Skeletal muscle tissue (tissue), 4 donors: ENCODE results near the gene PRDM15. TPM values are rescaled to one million over a fixed set of nuclear protein-coding genes. Genes with fewer than 3 reads are reported as not detected.

Source experiments
- H3K27ac ChIP-seq: one replicate; pipeline ENCODE4 v1.7.0; 2013; ENCODE audit warnings: mild to moderate bottlenecking, low read depth, low read length, inconsistent platforms
- H3K27me3 ChIP-seq, 3 donors: one replicate each; pipeline ENCODE4 v1.7.0; 2013; ENCODE audit warnings: low read length in 3 of 3; ENCODE audit not compliant: control insufficient read depth in 3 of 3, insufficient read depth in 3 of 3
- H3K36me3 ChIP-seq, 3 donors: one replicate each; pipeline ENCODE4 v1.7.0; 2013; ENCODE audit warnings: low read length in 3 of 3; ENCODE audit not compliant: control insufficient read depth in 3 of 3, insufficient read depth in 3 of 3
- H3K4me1 ChIP-seq, 3 donors: one replicate each; pipeline ENCODE4 v1.7.0; 2013; ENCODE audit warnings: low read length in 3 of 3, mild to moderate bottlenecking in 3 of 3; ENCODE audit not compliant: control insufficient read depth in 3 of 3, insufficient read depth in 3 of 3
- H3K4me3 ChIP-seq, 3 donors: one replicate each; pipeline ENCODE4 v1.7.0; 2013; ENCODE audit warnings: low read length in 3 of 3
- H3K9ac ChIP-seq, 3 donors: one replicate each; pipeline ENCODE4 v1.7.0; 2013; ENCODE audit warnings: low read length in 3 of 3, mild to moderate bottlenecking in 3 of 3, moderate library complexity in 2 of 3, low read depth in 1 of 3
- H3K9me3 ChIP-seq, 3 donors: one replicate each; pipeline ENCODE4 v1.7.0; 2013; ENCODE audit warnings: low read length in 3 of 3; ENCODE audit not compliant: control insufficient read depth in 3 of 3
- total RNA-seq: library from RNA; depleted of rRNA; stranded (reverse); fragments of >200 nt; gene quantifications from one replicate; pipeline ENCODE4 v1.2.3, GENCODE V29; 2014
- donor health status: Osteomylitis.

Gene PRDM15
- total RNA-seq, 1 donor from 2014 or later: 2.6 TPM

DNA sequence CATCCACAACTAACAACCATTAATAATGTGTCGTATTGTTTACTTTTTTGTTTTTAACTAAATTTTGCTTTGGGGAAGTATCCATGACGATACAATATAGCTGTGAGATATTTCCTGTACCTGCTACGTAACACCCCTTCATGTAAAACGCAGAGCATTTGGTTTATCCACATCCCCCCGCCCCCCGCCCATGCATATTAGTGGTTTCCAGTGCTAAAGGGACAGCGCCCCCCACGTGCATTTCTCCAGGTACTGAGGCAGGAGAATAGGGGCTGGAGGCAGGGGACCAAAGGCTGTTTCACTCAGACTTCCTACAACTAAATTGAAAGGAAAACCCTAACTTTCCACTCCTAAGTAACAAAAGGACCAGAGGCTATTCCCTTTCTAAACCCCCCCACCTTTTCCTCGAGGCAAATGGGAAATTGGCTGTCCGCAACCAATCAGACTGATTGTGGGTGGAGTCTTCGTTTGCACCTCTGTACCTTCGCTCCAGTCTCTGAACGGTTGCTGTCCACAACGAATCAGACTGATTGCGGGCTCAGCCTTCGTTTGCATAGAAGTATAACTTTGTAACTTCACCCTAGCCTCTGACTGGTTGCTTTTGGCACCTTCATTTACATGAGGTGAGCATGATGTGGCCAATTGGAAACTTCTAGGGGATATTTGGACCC, 100.1 kb downstream of the PRDM15 start:
- Histone ChIP-seq H3K36me3 (no peaks in the 10 kb centered on the region), H3K27me3 (peaks cover 41 to 45% (median 42%) of the 10 kb centered on the region in 3 donors), H3K9ac (no peak overlapping the region), H3K27ac (no peak overlapping the region), H3K4me1 (peaks cover 0 to 2% (median 0%) of the 10 kb centered on the region in 3 donors), H3K4me3 (no peak overlapping the region), H3K9me3 (no peaks in the 10 kb centered on the region)

- peaks cover 36 to 40% (median 37%) of the 10 kb centered on the region in 3 donors for H3K27me3 ChIP-seq
- peaks cover 0 to 2% (median 0%) of the 10 kb centered on the region in 3 donors for H3K4me1 ChIP-seq
- H3K9me3 ChIP-seq: no peaks in the 10 kb centered on the region
- no peak overlapping the region for H3K4me3 ChIP-seq
- no peak overlapping the region for H3K9ac ChIP-seq
- H3K36me3 ChIP-seq: no peaks in the 10 kb centered on the region
- no peak overlapping the region for H3K27ac ChIP-seq
These were observed 101.0 kb downstream of the PRDM15 start for GRCh38 chr21:41777951-41778815.

DNA sequence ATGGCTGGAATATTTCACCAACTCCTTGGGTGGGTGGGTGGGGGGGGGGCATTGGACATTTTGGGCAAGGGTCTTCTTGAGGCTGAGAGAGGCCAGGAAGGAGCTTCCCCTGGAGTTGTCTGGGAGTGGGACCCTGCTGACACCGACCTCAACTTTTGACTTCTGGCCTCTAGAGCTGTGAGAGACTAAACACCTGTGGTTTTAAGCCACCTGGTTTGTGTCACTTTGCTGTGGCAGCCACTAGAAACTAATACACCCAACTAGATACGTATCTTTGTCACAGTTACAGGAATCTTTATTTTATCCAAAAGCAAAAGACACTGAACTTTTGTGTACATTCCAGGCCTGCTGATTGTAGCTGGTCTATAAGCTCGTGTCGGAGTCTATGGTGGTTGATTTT, 102.4 kb downstream of the PRDM15 start:
- Histone ChIP-seq H3K27me3 (peaks cover 34 to 52% (median 41%) of the 10 kb centered on the region in 3 donors), H3K27ac (no peak overlapping the region), H3K9me3 (no peaks in the 10 kb centered on the region), H3K9ac (no peak overlapping the region), H3K4me1 (peaks cover 0 to 2% (median 0%) of the 10 kb centered on the region in 3 donors), H3K4me3 (no peak overlapping the region), H3K36me3 (no peaks in the 10 kb centered on the region)

- no peaks in the 10 kb centered on the region for H3K36me3 ChIP-seq
- H3K27ac ChIP-seq: no peak overlapping the region
- H3K27me3 ChIP-seq: peaks cover 40 to 58% (median 44%) of the 10 kb centered on the region in 3 donors
- H3K9me3 ChIP-seq: no peaks in the 10 kb centered on the region
- no peak overlapping the region for H3K9ac ChIP-seq
- no peak overlapping the region for H3K4me3 ChIP-seq
- peaks cover 0 to 2% (median 0%) of the 10 kb centered on the region in 3 donors for H3K4me1 ChIP-seq
These were observed 104.0 kb downstream of the PRDM15 start for GRCh38 chr21:41775149-41775472.

DNA sequence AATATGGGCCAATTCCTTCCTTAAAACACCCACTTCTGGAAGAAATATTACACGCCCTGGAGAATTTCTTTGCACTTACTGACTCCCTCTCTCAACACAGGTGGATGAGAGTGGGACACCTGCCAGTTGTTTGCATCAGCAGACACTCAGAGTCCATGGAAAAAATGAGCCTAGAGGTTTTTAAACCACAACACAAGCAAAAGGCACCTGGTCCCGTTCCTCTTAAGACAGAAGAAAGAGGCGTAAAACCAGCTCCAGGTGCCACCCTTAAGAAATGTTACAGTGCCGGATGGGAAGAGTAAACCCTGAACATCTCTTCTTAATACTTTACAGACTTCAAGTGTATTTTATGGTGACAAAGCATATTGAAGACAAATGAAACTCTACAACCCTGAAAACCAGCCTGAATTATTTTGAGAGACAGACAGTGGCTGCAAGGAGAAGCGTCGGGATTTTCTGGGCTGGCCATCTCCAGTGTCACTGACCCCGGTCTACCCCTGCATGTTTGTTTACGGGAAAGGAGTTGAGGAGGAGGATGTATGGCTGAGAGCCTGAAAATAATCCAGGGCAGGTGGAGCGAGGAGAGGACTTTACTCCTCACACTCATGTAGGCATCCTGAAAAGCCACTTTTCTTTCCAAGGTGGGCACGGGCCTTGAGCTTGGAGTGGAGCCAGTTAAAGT, 104.5 kb downstream of the PRDM15 start:
- H3K4me3 ChIP-seq: no peak overlapping the region
- peaks cover 0 to 2% (median 0%) of the 10 kb centered on the region in 3 donors for H3K4me1 ChIP-seq
- no peaks in the 10 kb centered on the region for H3K9me3 ChIP-seq
- H3K27me3 ChIP-seq: peaks cover 43 to 59% (median 44%) of the 10 kb centered on the region in 3 donors
- no peaks in the 10 kb centered on the region for H3K36me3 ChIP-seq
- H3K9ac ChIP-seq: no peak overlapping the region
- no peak overlapping the region for H3K27ac ChIP-seq

DNA sequence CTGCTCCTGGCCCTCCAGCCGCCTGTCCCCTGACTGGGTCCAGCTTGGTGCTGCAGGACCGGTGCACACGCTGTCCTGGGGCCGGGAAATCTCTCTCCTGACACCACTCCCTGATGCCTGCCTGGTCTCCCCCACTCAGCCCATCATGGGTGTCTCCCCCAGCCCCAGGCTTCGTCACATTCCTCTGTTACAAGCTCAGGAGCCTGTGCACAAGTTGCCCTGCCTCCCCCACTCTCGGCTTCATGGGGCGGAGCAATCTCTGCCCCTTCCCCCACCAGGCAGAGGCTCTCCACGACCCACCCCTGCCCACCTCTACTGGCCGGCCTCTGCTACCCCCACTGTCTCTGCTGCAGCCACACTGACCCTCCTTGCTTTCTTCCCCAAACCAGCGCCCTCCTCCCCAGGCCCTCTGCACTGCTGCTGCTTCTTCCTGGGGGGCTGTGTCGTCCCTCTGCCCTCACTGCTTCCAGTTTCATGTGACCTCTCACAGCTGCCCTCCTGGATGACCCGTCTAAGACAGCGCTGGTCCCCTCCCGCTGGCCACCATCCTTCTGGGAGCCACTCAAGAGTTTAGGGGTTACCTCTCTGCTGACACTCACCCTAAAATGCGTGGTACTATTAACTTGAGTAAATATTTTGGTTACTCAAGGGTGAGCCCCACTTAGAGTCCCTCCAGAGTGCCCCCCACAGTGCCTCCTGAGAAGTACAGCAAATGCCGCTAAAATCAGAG, 106.6 kb downstream of the PRDM15 start:
- no peaks in the 10 kb centered on the region for H3K9me3 ChIP-seq
- H3K4me3 ChIP-seq: no peak overlapping the region
- H3K4me1 ChIP-seq: peaks cover 11 to 13% (median 12%) of the 10 kb centered on the region in 3 donors
- no peak overlapping the region for H3K9ac ChIP-seq
- no peaks in the 10 kb centered on the region for H3K36me3 ChIP-seq
- no peak overlapping the region for H3K27ac ChIP-seq
- H3K27me3 ChIP-seq: peaks cover 48 to 70% (median 51%) of the 10 kb centered on the region in 3 donors

GRCh38 chr21:41771625-41771945, 107.6 kb downstream of the PRDM15 start:
- H3K9me3 ChIP-seq: no peaks in the 10 kb centered on the region
- H3K9ac ChIP-seq: no peak overlapping the region
- H3K27ac ChIP-seq: no peak overlapping the region
- H3K4me1 ChIP-seq: peaks cover 11 to 13% (median 12%) of the 10 kb centered on the region in 3 donors
- peaks cover 49 to 77% (median 60%) of the 10 kb centered on the region in 3 donors for H3K27me3 ChIP-seq
- H3K36me3 ChIP-seq: no peaks in the 10 kb centered on the region
- H3K4me3 ChIP-seq: no peak overlapping the region

GRCh38 chr21:41770901-41771624, 108.1 kb downstream of the PRDM15 start:
- H3K27ac ChIP-seq: no peak overlapping the region
- no peak overlapping the region for H3K4me3 ChIP-seq
- no peak overlapping the region for H3K9ac ChIP-seq
- H3K4me1 ChIP-seq: peaks cover 11 to 13% (median 12%) of the 10 kb centered on the region in 3 donors
- H3K27me3 ChIP-seq: peaks cover 54 to 82% (median 65%) of the 10 kb centered on the region in 3 donors
- no peaks in the 10 kb centered on the region for H3K36me3 ChIP-seq
- no peaks in the 10 kb centered on the region for H3K9me3 ChIP-seq

- Histone ChIP-seq H3K9ac (no peak overlapping the region), H3K27ac (no peak overlapping the region), H3K4me1 (peaks cover 11 to 13% (median 12%) of the 10 kb centered on the region in 3 donors), H3K27me3 (peaks cover 60 to 83% (median 70%) of the 10 kb centered on the region in 3 donors), H3K4me3 (no peak overlapping the region), H3K36me3 (no peaks in the 10 kb centered on the region), H3K9me3 (no peaks in the 10 kb centered on the region)
These were observed 109.2 kb downstream of the PRDM15 start for GRCh38 chr21:41769933-41770332.
